HepG2 (cell line): ENCODE results near the gene PDE4D. TPM values are rescaled to one million over a fixed set of nuclear protein-coding genes. Genes with fewer than 3 reads are reported as not detected.

Source experiments
- ATF7 ChIP-seq, 2 experiments: fragments of 450-650 bp in 1 of 2; sonication (generic) in 1 of 2; formaldehyde crosslinking in 1 of 2; IDR thresholded peaks; 2 replicates each; pipeline versions ENCODE4 v1.4.0 to v1.6.1; 2016 to 2020; ENCODE audit warnings: antibody characterized with exemption in 1 of 2, mild to moderate bottlenecking in 1 of 2, missing genetic modification reagents in 1 of 2
- CBFB ChIP-seq: sonication (generic); formaldehyde crosslinking; IDR thresholded peaks from 2 replicates; pipeline ENCODE4 v1.4.0; 2020; ENCODE audit warnings: missing genetic modification reagents
- DBP ChIP-seq: sonication (generic); formaldehyde crosslinking; IDR thresholded peaks from 2 replicates; pipeline ENCODE4 v1.4.0; 2020; ENCODE audit warnings: missing genetic modification reagents; ENCODE audit errors: not compliant biosample characterization
- DMAP1 ChIP-seq: IDR thresholded peaks from 2 replicates; pipeline ENCODE4 v1.6.1; 2016
- ELF3 ChIP-seq: IDR thresholded peaks from 2 replicates; pipeline ENCODE4 v1.6.1; 2016; ENCODE audit warnings: missing genetic modification reagents, missing compliant biosample characterization
- HMGXB4 ChIP-seq, 2 experiments: sonication (generic) in 1 of 2; formaldehyde crosslinking in 1 of 2; IDR thresholded peaks; 2 replicates each; pipeline versions ENCODE4 v1.4.0 to v1.6.1; 2018 to 2020; ENCODE audit warnings: missing genetic modification reagents in 2 of 2, borderline replicate concordance in 1 of 2, low read depth in 1 of 2, mild to moderate bottlenecking in 1 of 2, missing biosample characterization in 1 of 2
- HNRNPL ChIP-seq: fragments of 200-400 bp; formaldehyde crosslinking; IDR thresholded peaks from 2 replicates; pipeline ENCODE4 v1.6.1; 2017; ENCODE audit warnings: mild to moderate bottlenecking, low read depth, low read length
- KDM5B ChIP-seq: sonication (generic); formaldehyde crosslinking; IDR thresholded peaks from 2 replicates; pipeline ENCODE4 v1.4.0; 2020; ENCODE audit warnings: missing genetic modification reagents, mild to moderate bottlenecking, borderline replicate concordance
- LRRFIP1 ChIP-seq: sonication (generic); formaldehyde crosslinking; conservative IDR thresholded peaks from 2 replicates; pipeline ENCODE4 v1.4.0; 2020; ENCODE audit warnings: missing genetic modification reagents
- MNT ChIP-seq: fragments of 450-650 bp; IDR thresholded peaks from 2 replicates; pipeline ENCODE4 v1.6.1; 2016
- MXD1 ChIP-seq: sonication (generic); formaldehyde crosslinking; IDR thresholded peaks from 2 replicates; pipeline ENCODE4 v1.4.0; 2020; ENCODE audit warnings: mild to moderate bottlenecking, missing genetic modification reagents
- TCF7 ChIP-seq: sonication (generic); IDR thresholded peaks from 2 replicates; pipeline ENCODE4 v1.6.1; 2016; ENCODE audit warnings: antibody characterized with exemption, low read depth
- ZBTB7B ChIP-seq: sonication (generic); formaldehyde crosslinking; IDR thresholded peaks from 2 replicates; pipeline ENCODE4 v1.4.0; 2020; ENCODE audit warnings: missing genetic modification reagents
- ZFYVE20 ChIP-seq: sonication (generic); formaldehyde crosslinking; IDR thresholded peaks from 2 replicates; pipeline ENCODE4 v1.8.0; 2023; ENCODE audit warnings: low read depth, mild to moderate bottlenecking, moderate library complexity, missing genetic modification reagents, borderline replicate concordance
- ZNF317 ChIP-seq: sonication (generic); formaldehyde crosslinking; IDR thresholded peaks from 2 replicates; pipeline ENCODE4 v1.5.0; 2020; ENCODE audit warnings: mild to moderate bottlenecking, missing genetic modification reagents
- ZNF75D ChIP-seq: sonication (generic); formaldehyde crosslinking; IDR thresholded peaks from 2 replicates; pipeline ENCODE4 v1.8.1; 2023; ENCODE audit warnings: missing genetic modification reagents, mild to moderate bottlenecking, borderline replicate concordance
- ZNF790 ChIP-seq: sonication (generic); formaldehyde crosslinking; IDR thresholded peaks from 2 replicates; pipeline ENCODE4 v1.8.0; 2022; ENCODE audit warnings: missing genetic modification reagents, mild to moderate bottlenecking, borderline replicate concordance
- ZNF816 ChIP-seq: sonication (generic); formaldehyde crosslinking; IDR thresholded peaks from 2 replicates; pipeline ENCODE4 v1.8.0; 2022; ENCODE audit warnings: missing genetic modification reagents, mild to moderate bottlenecking, borderline replicate concordance
- ZNF839 ChIP-seq: sonication (generic); formaldehyde crosslinking; IDR thresholded peaks from 2 replicates; pipeline ENCODE4 v1.4.0; 2020; ENCODE audit warnings: missing genetic modification reagents, mild to moderate bottlenecking, borderline replicate concordance
- ZZZ3 ChIP-seq: sonication (generic); formaldehyde crosslinking; IDR thresholded peaks from 2 replicates; pipeline ENCODE4 v1.4.0; 2020; ENCODE audit warnings: missing genetic modification reagents, mild to moderate bottlenecking, borderline replicate concordance
- polyA plus RNA-seq, 8 experiments: library from polyadenylated mRNA; depleted of rRNA in 3 of 8; stranded (reverse) in 7 of 8; unstranded in 1 of 8; fragments of >200 nt; fragmentation: Illumina TruSeq in 4 of 8; extraction: Trizol in 4 of 8; gene quantifications; 2 replicates each; pipeline versions ENCODE4 v1.2.1 to v1.2.3, GENCODE V29; 2011 to 2016; ENCODE audit warnings: low read depth in 4 of 8, missing spikeins in 1 of 8, mixed read lengths in 1 of 8; ENCODE audit not compliant: insufficient read depth in 1 of 8
- total RNA-seq, 5 experiments: library from RNA; depleted of rRNA; stranded (reverse); fragments of >200 nt; fragmentation: Illumina TruSeq; extraction: Trizol; gene quantifications; 2 replicates each; pipeline ENCODE4 v1.2.3, GENCODE V29; 2016; ENCODE audit warnings: low read depth in 1 of 5

PDE4D gene
- total and polyA plus RNA-seq, 2 of the 13 experiments (the other 11 are each of a cell fraction or from before 2014, with no cell fraction given) = 7.0 to 12.2 TPM

- TF ChIP-seq KDM5B (CRISPR knock-in tag) = peak; percentile 19; the same call in 1 of the 2 replicates
- TF ChIP-seq ZNF317 (CRISPR knock-in tag) = 0 out of 2 replicates have a peak, but pooled peaks have one; percentile 31
- 0 out of 2 replicates have a peak, but pooled peaks have one; percentile 19 for TF ChIP-seq ZBTB7B (CRISPR knock-in tag)
- TF ChIP-seq MNT = no peak
- no peak for TF ChIP-seq ATF7 (IDR thresholded peaks at IDR 0.05)
- TF ChIP-seq ATF7 (CRISPR knock-in tag; IDR thresholded peaks at IDR 0.05) = 0 out of 2 replicates have a peak, but pooled peaks have one; percentile 32
- peak; percentile 55 for TF ChIP-seq HNRNPL
- peak; percentile 46; the same call in 1 of the 2 replicates for TF ChIP-seq DMAP1 (CRISPR knock-in tag)
- no peak for TF ChIP-seq ZNF75D (CRISPR knock-in tag)
- peak; percentile 32 for TF ChIP-seq DBP
- peak; percentile 64 for TF ChIP-seq TCF7
- peak in 1 of 2 experiments; percentile 70; a peak in 2 of 4 replicates for TF ChIP-seq HMGXB4 (CRISPR knock-in tag; IDR thresholded peaks at IDR 0.05; ENCODE audit: borderline replicate concordance in 1 of 2, low read depth in 1 of 2)
- TF ChIP-seq MXD1 (CRISPR knock-in tag) = peak; percentile 51; the same call in 1 of the 2 replicates
- no peak for TF ChIP-seq ZFYVE20 (CRISPR knock-in tag)
- 0 out of 2 replicates have a peak, but pooled peaks have one; percentile 28 for TF ChIP-seq ELF3 (CRISPR knock-in tag)
- no peak for TF ChIP-seq CBFB (CRISPR knock-in tag)
- no peak for TF ChIP-seq LRRFIP1 (CRISPR knock-in tag)
- TF ChIP-seq ZZZ3 (CRISPR knock-in tag) = 0 out of 2 replicates have a peak, but pooled peaks have one; percentile 8
- 0 out of 2 replicates have a peak, but pooled peaks have one; percentile 49 for TF ChIP-seq ZNF816 (CRISPR knock-in tag)
- TF ChIP-seq ZNF790 (CRISPR knock-in tag) = 0 out of 2 replicates have a peak, but pooled peaks have one; percentile 59
- no peak for TF ChIP-seq ZNF839 (CRISPR knock-in tag)
Measured at GRCh38 chr5:59039296-59040023, 854.1 kb downstream of the PDE4D start (continued).
